NCI-H128 (cell line): ENCODE measurements around the gene APOB.

Experiments
- DNase-seq: peaks from one replicate; lab custom pipeline; 2025; ENCODE audit not compliant: unreplicated experiment; lab: John Stamatoyannopoulos, UW

Gene APOB

GRCh38 chr2:20986024-20986939, 57.6 kb downstream of the APOB start:
- no peak for DNase-seq

- no peak for DNase-seq
These were observed 58.8 kb downstream of the APOB start for GRCh38 chr2:20985062-20985461.

- DNase-seq = no peak
These were observed 59.5 kb downstream of the APOB start for GRCh38 chr2:20984408-20984807.

GRCh38 chr2:20983844-20984243, 60.0 kb downstream of the APOB start:
- no peak for DNase-seq

GRCh38 chr2:20982861-20983260, 61.0 kb downstream of the APOB start:
- no peak for DNase-seq

GRCh38 chr2:20977520-20978180, 66.2 kb downstream of the APOB start:
- DNase-seq = no peak

- DNase-seq = no peak
These were observed 67.3 kb downstream of the APOB start for GRCh38 chr2:20976527-20976926.

GRCh38 chr2:20972792-20973565, 70.9 kb downstream of the APOB start:
- no peak for DNase-seq

GRCh38 chr2:20972110-20972509, 71.8 kb downstream of the APOB start:
- no peak for DNase-seq

- DNase-seq = no peak
These were observed 73.8 kb downstream of the APOB start for GRCh38 chr2:20970068-20970467.

- DNase-seq = no peak
These were observed 77.7 kb downstream of the APOB start for GRCh38 chr2:20966061-20966595.

- no peak for DNase-seq
These were observed 78.7 kb downstream of the APOB start for GRCh38 chr2:20965221-20965620.

GRCh38 chr2:20963867-20964266, 80.0 kb downstream of the APOB start:
- DNase-seq = no peak

GRCh38 chr2:20962939-20963557, 80.8 kb downstream of the APOB start:
- peak; percentile 36 for DNase-seq

GRCh38 chr2:20961858-20962257, 82.0 kb downstream of the APOB start:
- no peak for DNase-seq

- DNase-seq = no peak
These were observed 83.9 kb downstream of the APOB start for GRCh38 chr2:20960003-20960402.

GRCh38 chr2:20959252-20959651, 84.6 kb downstream of the APOB start:
- no peak for DNase-seq

GRCh38 chr2:20957788-20958525, 85.9 kb downstream of the APOB start:
- no peak for DNase-seq

GRCh38 chr2:20955277-20956026, 88.4 kb downstream of the APOB start:
- no peak for DNase-seq
